Heart left ventricle (tissue), 13 donors: ENCODE data around the gene MMRN1.

Experiments
- CTCF ChIP-seq, 12 donors: fragments of 200-600 bp; sonication (generic) in 4 of 12; IDR thresholded peaks; one replicate each; pipeline versions ENCODE4 v1.5.0 to v1.8.0; 2018 to 2022; ENCODE audit warnings: antibody characterized with exemption in 12 of 12, mild to moderate bottlenecking in 5 of 12
- POLR2A ChIP-seq, 2 donors: fragments of 450-650 bp; IDR thresholded peaks; one replicate each; pipeline ENCODE4 v1.6.1; 2017; ENCODE audit warnings: antibody characterized with exemption in 2 of 2, mild to moderate bottlenecking in 2 of 2, moderate library complexity in 2 of 2
- donor health status: ischemic (EF 13 %, LVEDD 7.1; RV severe dilation, severe dysfunction).
- donor health status: DM: no; HTN: yes; CAD: no.
- donor health status: DM: no; HTN: no; CAD: no.
- donor health status: ischemic (EF 25% LVEDD 6.9; RV normal size, moderate dysfunction).
- donor health status: ischemic (EF 25% LVEDD 5.7; RV mildly dilated, moderate dysfunction).
- donor health status: ischemic (EF 35%, LVEDD 5.7; RV mildly dilated, moderate dysfunction).
- donor health status: nonischemic (EF 11% LVEDD 7.7; RV severe dilation, severe dysfunction).
- donor health status: DM: yes; HTN: yes; CAD: no.
- donor health status: PGD.
- donor health status: ischemic (EF 29% LVEDD 5.4; RV normal size, mild dysfunction).
- donor health status: nonischemic (EF 23%, LVEDD 6.1; RV moderate dilation, normal function).

- TF ChIP-seq CTCF (IDR thresholded peaks at IDR 0.05) (no peak), POLR2A (IDR thresholded peaks at IDR 0.05) (no peak)
Measured at GRCh38 chr4:89981789-89982334, 87.2 kb downstream of the MMRN1 start.
